ENCODE data around the gene MYCBP.

GRCh38 chr1:38815903-38816627 lies 57.1 kb downstream of the MYCBP start:
- TF ChIP-seq POLR2A (IDR thresholded peaks at IDR 0.05) = no peak
- TF ChIP-seq, protein P1, sequence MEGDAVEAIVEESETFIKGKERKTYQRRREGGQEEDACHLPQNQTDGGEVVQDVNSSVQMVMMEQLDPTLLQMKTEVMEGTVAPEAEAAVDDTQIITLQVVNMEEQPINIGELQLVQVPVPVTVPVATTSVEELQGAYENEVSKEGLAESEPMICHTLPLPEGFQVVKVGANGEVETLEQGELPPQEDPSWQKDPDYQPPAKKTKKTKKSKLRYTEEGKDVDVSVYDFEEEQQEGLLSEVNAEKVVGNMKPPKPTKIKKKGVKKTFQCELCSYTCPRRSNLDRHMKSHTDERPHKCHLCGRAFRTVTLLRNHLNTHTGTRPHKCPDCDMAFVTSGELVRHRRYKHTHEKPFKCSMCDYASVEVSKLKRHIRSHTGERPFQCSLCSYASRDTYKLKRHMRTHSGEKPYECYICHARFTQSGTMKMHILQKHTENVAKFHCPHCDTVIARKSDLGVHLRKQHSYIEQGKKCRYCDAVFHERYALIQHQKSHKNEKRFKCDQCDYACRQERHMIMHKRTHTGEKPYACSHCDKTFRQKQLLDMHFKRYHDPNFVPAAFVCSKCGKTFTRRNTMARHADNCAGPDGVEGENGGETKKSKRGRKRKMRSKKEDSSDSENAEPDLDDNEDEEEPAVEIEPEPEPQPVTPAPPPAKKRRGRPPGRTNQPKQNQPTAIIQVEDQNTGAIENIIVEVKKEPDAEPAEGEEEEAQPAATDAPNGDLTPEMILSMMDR (IDR thresholded peaks at IDR 0.05) = no peak

Measured in right lobe of liver (tissue), 4 donors.